NOMO-1 treated with DMSO at 0.1 percent for 48 hours (cell line): ENCODE data around the gene POLK.
"Not testable (repeated sequence)": the region's sequence is repeated elsewhere in the genome, so short reads cannot be mapped to it uniquely, and the experiment has no call there.

Experiments
- DNase-seq: peaks from one replicate; lab custom pipeline; 2025; ENCODE audit not compliant: unreplicated experiment; lab: John Stamatoyannopoulos, UW

The POLK gene

GRCh38 chr5:75603821-75604220 is 92.1 kb downstream of the POLK start:
- no peak for DNase-seq

- DNase-seq = peak; percentile 17
Observed at GRCh38 chr5:75607341-75607740, 95.7 kb downstream of the POLK start.

GRCh38 chr5:75608870-75609269 is 97.2 kb downstream of the POLK start:
- no peak for DNase-seq

GRCh38 chr5:75610201-75610600 is 98.5 kb downstream of the POLK start:
- no peak for DNase-seq

- DNase-seq = not testable (repeated sequence)
Observed at GRCh38 chr5:75610859-75611310, 99.2 kb downstream of the POLK start.

- DNase-seq = no peak
Observed at GRCh38 chr5:75611311-75612225, 99.9 kb downstream of the POLK start, which contains the start of gene ANKDD1B. TSS of gene ANKDD1B (plus strand) at chr5:75611453. CDS start at chr5:75611635, 182 bp downstream.

GRCh38 chr5:75612226-75612569 is 100.5 kb downstream of the POLK start:
- DNase-seq = no peak

- no peak for DNase-seq
Observed at GRCh38 chr5:75612901-75613300, 101.2 kb downstream of the POLK start.

- DNase-seq = no peak
Observed at GRCh38 chr5:75614176-75614575, 102.5 kb downstream of the POLK start.

GRCh38 chr5:75616371-75616881 is 104.7 kb downstream of the POLK start:
- no peak for DNase-seq

- no peak for DNase-seq
Observed at GRCh38 chr5:75616971-75617621, 105.4 kb downstream of the POLK start.

GRCh38 chr5:75617736-75618352 is 106.2 kb downstream of the POLK start:
- DNase-seq = no peak

- no peak for DNase-seq
Observed at GRCh38 chr5:75620184-75620959, 108.7 kb downstream of the POLK start.

- DNase-seq = no peak
Observed at GRCh38 chr5:75622564-75622963, 110.9 kb downstream of the POLK start.

GRCh38 chr5:75623846-75624245 is 112.2 kb downstream of the POLK start:
- no peak for DNase-seq

GRCh38 chr5:75626959-75627358 is 115.3 kb downstream of the POLK start:
- no peak for DNase-seq

- no peak for DNase-seq
Observed at GRCh38 chr5:75627801-75628200, 116.1 kb downstream of the POLK start.

GRCh38 chr5:75630875-75631274 is 119.2 kb downstream of the POLK start:
- no peak for DNase-seq

GRCh38 chr5:75632321-75632720 is 120.6 kb downstream of the POLK start:
- no peak for DNase-seq

- no peak for DNase-seq
Observed at GRCh38 chr5:75637949-75638348, 126.3 kb downstream of the POLK start.
